ENCODE results near the gene TEX35. TPM values are rescaled to one million over a fixed set of nuclear protein-coding genes. Genes with fewer than 3 reads are reported as not detected.

TEX35 gene
- total RNA-seq, 1 donor from 2014 or later: not detected

DNA sequence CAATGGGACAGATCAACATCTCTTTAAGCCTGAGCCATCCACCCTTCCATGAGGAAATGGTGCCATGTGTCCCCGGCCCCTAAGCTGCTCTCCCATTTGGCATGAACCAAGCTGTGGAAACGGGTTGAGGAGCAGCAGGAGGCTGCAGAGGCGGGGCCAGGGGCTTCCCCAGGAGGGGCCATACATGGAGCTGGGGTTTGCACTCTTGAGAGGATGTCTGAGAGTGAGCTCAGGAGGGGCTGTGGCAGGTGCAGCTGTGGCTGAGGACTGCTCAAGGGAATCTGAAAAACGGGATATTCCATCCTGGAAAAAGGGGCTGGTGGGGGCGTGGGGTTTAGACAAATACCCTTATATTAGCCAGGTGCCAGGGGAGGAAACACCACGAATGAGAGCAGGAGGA is 9.1 kb upstream of the TEX35 start:
- Mint-ChIP-seq H3K36me3 (ENCODE audit: low read depth, unreplicated experiment) (no peaks in the 10 kb centered on the region), H3K4me3 (ENCODE audit: unreplicated experiment) (no peak overlapping the region), H3K27ac (ENCODE audit: unreplicated experiment) (no peak overlapping the region), H3K4me1 (ENCODE audit: low read depth, unreplicated experiment) (peaks cover 2% of the 10 kb centered on the region), H3K27me3 (ENCODE audit: low read depth, unreplicated experiment) (peaks cover 25% of the 10 kb centered on the region), H3K9me3 (ENCODE audit: unreplicated experiment) (peaks cover 2% of the 10 kb centered on the region)
- H3K4me1 ChIP-seq (ENCODE audit: insufficient read depth, low read length): no peaks in the 10 kb centered on the region
- no peaks in the 10 kb centered on the region for H3K9me3 ChIP-seq (ENCODE audit: insufficient read depth, low read depth, low read length)
- H2AFZ ChIP-seq (ENCODE audit: low read depth, low read length): no peak overlapping the region
- TF ChIP-seq, protein P1, sequence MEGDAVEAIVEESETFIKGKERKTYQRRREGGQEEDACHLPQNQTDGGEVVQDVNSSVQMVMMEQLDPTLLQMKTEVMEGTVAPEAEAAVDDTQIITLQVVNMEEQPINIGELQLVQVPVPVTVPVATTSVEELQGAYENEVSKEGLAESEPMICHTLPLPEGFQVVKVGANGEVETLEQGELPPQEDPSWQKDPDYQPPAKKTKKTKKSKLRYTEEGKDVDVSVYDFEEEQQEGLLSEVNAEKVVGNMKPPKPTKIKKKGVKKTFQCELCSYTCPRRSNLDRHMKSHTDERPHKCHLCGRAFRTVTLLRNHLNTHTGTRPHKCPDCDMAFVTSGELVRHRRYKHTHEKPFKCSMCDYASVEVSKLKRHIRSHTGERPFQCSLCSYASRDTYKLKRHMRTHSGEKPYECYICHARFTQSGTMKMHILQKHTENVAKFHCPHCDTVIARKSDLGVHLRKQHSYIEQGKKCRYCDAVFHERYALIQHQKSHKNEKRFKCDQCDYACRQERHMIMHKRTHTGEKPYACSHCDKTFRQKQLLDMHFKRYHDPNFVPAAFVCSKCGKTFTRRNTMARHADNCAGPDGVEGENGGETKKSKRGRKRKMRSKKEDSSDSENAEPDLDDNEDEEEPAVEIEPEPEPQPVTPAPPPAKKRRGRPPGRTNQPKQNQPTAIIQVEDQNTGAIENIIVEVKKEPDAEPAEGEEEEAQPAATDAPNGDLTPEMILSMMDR (IDR thresholded peaks at IDR 0.05; ENCODE audit: insufficient read depth, low read depth, low read length): no peak
- TF ChIP-seq EZH2 (IDR thresholded peaks at IDR 0.05; ENCODE audit: insufficient read depth, low read length): no peak
- H3K27me3 ChIP-seq (ENCODE audit: insufficient read depth, low read length): no peaks in the 10 kb centered on the region
- no peaks in the 10 kb centered on the region for H3K36me3 ChIP-seq (ENCODE audit: insufficient read depth, low read length)
- H3K4me2 ChIP-seq (ENCODE audit: low read length): no peak overlapping the region
- H4K20me1 ChIP-seq (ENCODE audit: insufficient read depth, low read length): no peaks in the 10 kb centered on the region
- no peak overlapping the region for H3K4me3 ChIP-seq (ENCODE audit: insufficient read depth, low read depth, low read length)
- H3K9ac ChIP-seq (ENCODE audit: low read length): no peak overlapping the region
- no peaks in the 10 kb centered on the region for H3K79me2 ChIP-seq (ENCODE audit: insufficient read depth, low read length)
- no peak for DNase-seq (ENCODE audit: low read depth)
- no peak overlapping the region for H3K27ac ChIP-seq (ENCODE audit: low read depth, low read length)
- FAIRE-seq: no peak

DNA sequence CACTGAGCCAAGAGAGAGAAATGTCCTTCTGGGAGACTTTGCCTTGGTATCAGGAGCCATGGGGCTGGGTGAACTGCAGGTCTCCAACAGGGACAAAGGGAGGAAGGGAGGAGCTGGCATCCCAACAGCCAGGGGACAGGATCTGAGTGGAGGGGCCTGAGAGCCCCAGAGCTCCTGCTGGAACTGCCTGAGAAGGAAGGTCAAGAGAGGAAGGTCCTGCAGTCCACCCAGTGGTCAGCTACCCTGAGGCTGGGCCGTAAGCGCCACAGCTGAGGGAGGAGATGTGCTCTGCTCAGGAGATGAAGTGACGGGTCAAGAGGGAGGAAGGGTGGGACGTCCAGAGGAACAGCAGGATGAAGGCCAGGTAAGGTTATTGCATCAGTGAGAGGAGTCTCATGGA is 8.6 kb upstream of the TEX35 start:
- Histone ChIP-seq H3K27ac (ENCODE audit: low read depth, low read length) (no peak overlapping the region), H4K20me1 (ENCODE audit: insufficient read depth, low read length) (no peaks in the 10 kb centered on the region), H3K36me3 (ENCODE audit: insufficient read depth, low read length) (no peaks in the 10 kb centered on the region), H3K9ac (ENCODE audit: low read length) (no peak overlapping the region), H3K4me3 (ENCODE audit: insufficient read depth, low read depth, low read length) (no peak overlapping the region), H3K4me2 (ENCODE audit: low read length) (no peak overlapping the region), H3K4me1 (ENCODE audit: insufficient read depth, low read length) (no peaks in the 10 kb centered on the region), H3K27me3 (ENCODE audit: insufficient read depth, low read length) (no peaks in the 10 kb centered on the region), H2AFZ (ENCODE audit: low read depth, low read length) (no peak overlapping the region), H3K79me2 (ENCODE audit: insufficient read depth, low read length) (no peaks in the 10 kb centered on the region), H3K9me3 (ENCODE audit: insufficient read depth, low read depth, low read length) (no peaks in the 10 kb centered on the region)
- TF ChIP-seq, protein P1 (IDR thresholded peaks at IDR 0.05; ENCODE audit: insufficient read depth, low read depth, low read length): no peak
- no peak for TF ChIP-seq EZH2 (IDR thresholded peaks at IDR 0.05; ENCODE audit: insufficient read depth, low read length)
- no peaks in the 10 kb centered on the region for H3K36me3 Mint-ChIP-seq (ENCODE audit: low read depth, unreplicated experiment)
- DNase-seq (ENCODE audit: low read depth) (no peak), FAIRE-seq (no peak)
- no peak overlapping the region for H3K27ac Mint-ChIP-seq (ENCODE audit: unreplicated experiment)
- no peak overlapping the region for H3K4me3 Mint-ChIP-seq (ENCODE audit: unreplicated experiment)
- H3K9me3 Mint-ChIP-seq (ENCODE audit: unreplicated experiment): peaks cover 2% of the 10 kb centered on the region
- H3K4me1 Mint-ChIP-seq (ENCODE audit: low read depth, unreplicated experiment): peaks cover 7% of the 10 kb centered on the region
- H3K27me3 Mint-ChIP-seq (ENCODE audit: low read depth, unreplicated experiment): peaks cover 25% of the 10 kb centered on the region

DNA sequence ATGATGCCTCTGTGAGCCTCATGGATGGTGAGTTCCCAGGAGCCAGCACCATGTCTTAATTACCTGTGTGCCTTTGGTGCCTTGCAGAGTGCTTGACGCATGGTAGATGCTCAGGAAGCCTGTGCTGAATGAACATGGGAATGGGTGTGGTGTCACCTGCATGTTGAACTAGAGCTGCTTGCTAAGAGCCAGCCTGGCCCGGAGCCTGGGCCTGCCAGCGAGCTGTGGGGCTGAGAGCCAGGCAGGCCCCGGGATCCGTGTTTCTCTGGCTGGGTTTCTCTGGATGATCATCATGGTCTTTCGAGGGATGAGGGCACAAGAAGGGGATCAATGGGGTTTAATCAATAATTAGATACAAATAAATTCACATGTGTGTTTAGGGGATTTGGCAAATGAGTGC is 6.7 kb upstream of the TEX35 start:
- Histone ChIP-seq H3K79me2 (ENCODE audit: insufficient read depth, low read length) (no peaks in the 10 kb centered on the region), H3K9me3 (ENCODE audit: insufficient read depth, low read depth, low read length) (no peaks in the 10 kb centered on the region)
- no peak for FAIRE-seq

More for the DNA sequence above, 6.7 kb upstream of the TEX35 start:
- DNase-seq (ENCODE audit: low read depth): no peak
- peaks cover 25% of the 10 kb centered on the region for H3K27me3 Mint-ChIP-seq (ENCODE audit: low read depth, unreplicated experiment)
- peaks cover 14% of the 10 kb centered on the region for H3K4me1 Mint-ChIP-seq (ENCODE audit: low read depth, unreplicated experiment)
- H3K9me3 Mint-ChIP-seq (ENCODE audit: unreplicated experiment): peaks cover 2% of the 10 kb centered on the region
- no peak overlapping the region for H3K4me3 Mint-ChIP-seq (ENCODE audit: unreplicated experiment)
- Histone ChIP-seq H2AFZ (ENCODE audit: low read depth, low read length) (no peak overlapping the region), H3K27me3 (ENCODE audit: insufficient read depth, low read length) (no peaks in the 10 kb centered on the region), H3K4me2 (ENCODE audit: low read length) (no peak overlapping the region), H3K9ac (ENCODE audit: low read length) (no peak overlapping the region), H3K36me3 (ENCODE audit: insufficient read depth, low read length) (no peaks in the 10 kb centered on the region), H3K4me1 (ENCODE audit: insufficient read depth, low read length) (no peaks in the 10 kb centered on the region), H4K20me1 (ENCODE audit: insufficient read depth, low read length) (no peaks in the 10 kb centered on the region), H3K4me3 (ENCODE audit: insufficient read depth, low read depth, low read length) (no peak overlapping the region), H3K27ac (ENCODE audit: low read depth, low read length) (no peak overlapping the region)
- no peak for TF ChIP-seq EZH2 (IDR thresholded peaks at IDR 0.05; ENCODE audit: insufficient read depth, low read length)
- TF ChIP-seq, protein P1 (IDR thresholded peaks at IDR 0.05; ENCODE audit: insufficient read depth, low read depth, low read length): no peak
- H3K27ac Mint-ChIP-seq (ENCODE audit: unreplicated experiment): no peak overlapping the region
- no peaks in the 10 kb centered on the region for H3K36me3 Mint-ChIP-seq (ENCODE audit: low read depth, unreplicated experiment)
